GM19025 (cell line): ENCODE measurements around the gene ERC1.

Experiments
- ATAC-seq: cut with Tn5 transposase; IDR thresholded peaks from one replicate; pipeline ENCODE4 v1.9.1; 2021; ENCODE audit warnings: mild to moderate bottlenecking, low read depth, moderate library complexity; ENCODE audit not compliant: unreplicated experiment

ERC1 gene

DNA sequence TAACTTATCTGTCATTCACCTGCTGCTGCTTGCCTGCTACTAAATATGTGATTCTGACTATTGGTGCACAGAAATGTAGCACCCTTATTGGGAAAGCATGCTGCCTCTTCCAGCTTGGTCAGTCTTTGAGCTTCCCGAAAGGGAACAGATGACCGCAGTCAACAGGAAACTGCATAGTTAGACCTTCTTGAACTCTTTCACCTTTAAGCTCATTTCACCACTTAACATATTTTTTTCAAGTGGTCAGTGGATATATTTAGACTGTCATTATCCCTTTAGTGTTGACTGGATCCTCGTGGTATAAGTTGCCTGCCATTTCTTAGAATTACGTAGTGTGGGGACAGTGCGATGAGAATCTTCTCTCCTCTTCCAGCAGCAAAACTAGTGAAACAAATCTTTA is 378.4 kb downstream of the ERC1 start:
- ATAC-seq, result no peak

GRCh38 chr12:1369938-1370500 is 379.0 kb downstream of the ERC1 start:
- ATAC-seq, result no peak

GRCh38 chr12:1373901-1374735 is 383.1 kb downstream of the ERC1 start:
- no peak for ATAC-seq

GRCh38 chr12:1375323-1375722 is 384.3 kb downstream of the ERC1 start:
- ATAC-seq, result no peak

GRCh38 chr12:1377117-1377516 is 386.1 kb downstream of the ERC1 start:
- no peak for ATAC-seq

GRCh38 chr12:1377681-1378080 is 386.7 kb downstream of the ERC1 start:
- no peak for ATAC-seq

GRCh38 chr12:1380171-1380851 is 389.3 kb downstream of the ERC1 start:
- ATAC-seq, result no peak

GRCh38 chr12:1382151-1382550 is 391.1 kb downstream of the ERC1 start:
- ATAC-seq, result no peak

- ATAC-seq, result no peak
These were observed 391.8 kb downstream of the ERC1 start for GRCh38 chr12:1382826-1383225.

- ATAC-seq, result no peak
These were observed 392.7 kb downstream of the ERC1 start for GRCh38 chr12:1383758-1384157.

DNA sequence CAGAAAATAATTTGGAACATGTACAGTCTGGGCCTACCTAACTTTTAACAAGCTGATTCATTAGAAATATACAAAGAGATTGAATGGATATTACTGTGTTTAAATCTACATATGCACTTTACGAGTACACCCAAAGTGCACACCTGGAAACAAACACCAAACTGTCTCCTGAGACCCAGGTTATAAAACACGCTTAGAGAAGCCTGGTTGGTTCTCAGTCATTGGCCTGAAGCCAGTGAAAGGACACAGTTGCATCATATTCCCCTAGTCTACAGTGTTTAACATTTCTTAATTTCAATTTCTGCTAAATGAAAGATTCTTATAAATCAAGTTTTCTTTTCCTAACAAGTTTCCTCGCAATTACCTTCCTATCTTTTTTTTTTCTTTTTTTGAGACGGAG is 393.9 kb downstream of the ERC1 start:
- no peak for ATAC-seq

DNA sequence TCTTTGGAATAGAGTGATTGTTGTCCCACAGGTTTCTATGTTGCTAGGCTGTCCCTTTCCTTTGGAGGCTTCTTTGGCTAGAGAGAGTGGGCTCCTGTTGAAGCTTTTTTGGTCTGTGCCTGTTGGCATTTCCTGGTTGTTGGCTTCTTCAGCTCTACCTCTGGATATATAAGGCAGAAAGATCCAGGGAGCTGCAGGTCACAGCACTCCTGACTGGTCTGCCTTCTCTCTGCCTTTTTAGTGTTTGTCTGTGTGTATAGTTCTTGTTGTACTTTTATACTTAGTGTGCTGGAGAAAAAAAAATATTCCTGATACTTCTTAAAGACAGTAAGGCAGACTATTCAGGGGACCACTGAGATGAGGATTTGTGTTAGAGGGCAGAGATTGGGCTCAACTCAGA is 400.7 kb downstream of the ERC1 start:
- ATAC-seq, result no peak

DNA sequence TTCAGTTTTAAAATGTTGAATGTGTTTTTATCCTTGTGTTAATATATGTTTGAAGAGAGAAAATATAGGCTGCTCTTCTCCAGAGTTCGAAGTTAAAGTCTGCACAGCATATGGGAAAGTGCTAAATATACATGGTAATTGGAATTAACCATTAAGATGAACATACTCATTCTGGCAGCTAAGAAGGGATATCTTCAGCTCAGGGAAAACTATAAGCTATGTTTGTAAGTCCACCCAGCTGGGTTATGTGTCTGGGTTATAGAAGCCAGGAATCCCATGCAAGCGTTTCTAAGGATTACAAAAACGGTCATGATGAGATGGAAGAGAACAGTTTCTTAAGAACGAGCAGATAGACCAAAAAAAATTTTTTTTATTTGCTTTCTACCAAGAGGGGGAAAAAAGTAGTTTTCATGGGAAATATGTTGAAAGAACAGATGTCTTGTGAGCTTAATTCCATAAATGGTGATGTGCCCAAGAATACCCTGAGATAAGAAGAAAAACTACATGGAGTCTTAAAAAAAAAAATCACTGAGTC is 404.5 kb downstream of the ERC1 start:
- no peak for ATAC-seq

GRCh38 chr12:1398673-1399072 is 407.6 kb downstream of the ERC1 start:
- ATAC-seq, result no peak

- ATAC-seq, result no peak
These were observed 410.9 kb downstream of the ERC1 start for GRCh38 chr12:1401891-1402290.

GRCh38 chr12:1403417-1403816 is 412.4 kb downstream of the ERC1 start:
- no peak for ATAC-seq

DNA sequence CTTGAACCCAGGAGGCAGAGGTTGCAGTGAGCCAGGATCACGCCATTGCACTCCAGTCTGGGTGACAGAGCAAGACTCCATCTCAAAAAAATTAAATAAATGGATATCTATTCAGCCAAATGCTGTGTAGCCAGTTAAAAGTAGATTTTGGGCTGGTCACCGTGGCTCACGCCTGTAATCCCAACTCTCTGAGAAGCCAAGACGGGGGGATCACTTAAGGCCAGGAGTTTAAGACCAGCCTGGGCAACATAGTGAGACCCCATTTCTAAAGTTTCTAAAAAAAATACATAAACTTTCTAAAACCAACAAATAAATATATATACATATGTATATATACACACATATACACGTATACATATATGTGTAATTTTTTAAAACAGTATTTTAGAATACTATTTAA is 414.6 kb downstream of the ERC1 start:
- ATAC-seq, result no peak

- ATAC-seq, result no peak
These were observed 419.8 kb downstream of the ERC1 start for GRCh38 chr12:1410794-1411193.

DNA sequence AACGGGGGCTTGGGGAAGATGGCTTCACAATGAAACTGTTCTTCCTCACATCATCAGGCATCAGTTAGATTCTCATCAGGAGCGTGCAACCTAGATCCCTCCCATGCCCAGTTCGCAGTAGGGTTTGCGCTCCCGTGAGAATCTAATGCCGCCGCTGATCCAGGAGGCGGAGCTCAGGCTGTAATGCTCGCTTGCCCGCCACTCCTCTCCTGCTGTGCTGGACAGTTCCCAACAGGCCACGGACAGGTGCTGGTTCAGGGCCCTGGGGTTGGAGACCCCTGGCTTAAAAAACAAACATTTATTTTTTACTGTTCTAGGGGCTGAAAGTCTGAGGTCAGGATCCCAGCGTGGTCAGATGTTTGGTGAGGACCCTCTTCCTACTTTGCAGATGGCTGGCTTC is 422.9 kb downstream of the ERC1 start:
- no peak for ATAC-seq

- no peak for ATAC-seq
These were observed 427.1 kb downstream of the ERC1 start for GRCh38 chr12:1418144-1418543.

DNA sequence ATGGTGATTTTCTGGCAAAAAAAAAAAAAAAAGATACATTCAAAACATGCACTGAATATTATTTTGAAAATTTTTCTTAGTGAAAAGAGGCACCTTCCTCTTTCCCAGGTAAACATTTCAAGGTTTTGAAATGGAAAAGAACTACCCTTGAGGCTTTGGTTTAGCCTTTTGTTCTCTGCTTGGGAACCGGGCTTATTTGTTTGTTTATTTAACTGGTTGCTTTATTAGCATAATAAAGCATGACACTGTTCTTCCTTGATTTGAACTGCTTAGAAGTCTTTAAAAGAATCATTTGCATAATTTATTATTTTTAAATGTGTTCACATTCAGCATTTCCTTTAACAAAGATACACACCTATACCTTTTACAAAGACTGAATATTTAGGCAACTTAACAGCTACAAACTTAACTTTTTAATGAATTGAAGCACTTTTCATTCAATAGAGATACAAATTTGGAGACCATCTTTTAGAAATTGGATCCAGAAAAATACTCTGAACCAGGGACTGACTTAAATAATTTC is 428.9 kb downstream of the ERC1 start:
- no peak for ATAC-seq
